ENCODE results near the gene SULT1A2. TPM values are rescaled to one million over a fixed set of nuclear protein-coding genes. Genes with fewer than 3 reads are reported as not detected.
"Not testable (repeated sequence)": the region's sequence is repeated elsewhere in the genome, so short reads cannot be mapped to it uniquely, and the experiment has no call there.

Gene SULT1A2
- total RNA-seq, 1 experiment from 2014 or later = not detected

DNA sequence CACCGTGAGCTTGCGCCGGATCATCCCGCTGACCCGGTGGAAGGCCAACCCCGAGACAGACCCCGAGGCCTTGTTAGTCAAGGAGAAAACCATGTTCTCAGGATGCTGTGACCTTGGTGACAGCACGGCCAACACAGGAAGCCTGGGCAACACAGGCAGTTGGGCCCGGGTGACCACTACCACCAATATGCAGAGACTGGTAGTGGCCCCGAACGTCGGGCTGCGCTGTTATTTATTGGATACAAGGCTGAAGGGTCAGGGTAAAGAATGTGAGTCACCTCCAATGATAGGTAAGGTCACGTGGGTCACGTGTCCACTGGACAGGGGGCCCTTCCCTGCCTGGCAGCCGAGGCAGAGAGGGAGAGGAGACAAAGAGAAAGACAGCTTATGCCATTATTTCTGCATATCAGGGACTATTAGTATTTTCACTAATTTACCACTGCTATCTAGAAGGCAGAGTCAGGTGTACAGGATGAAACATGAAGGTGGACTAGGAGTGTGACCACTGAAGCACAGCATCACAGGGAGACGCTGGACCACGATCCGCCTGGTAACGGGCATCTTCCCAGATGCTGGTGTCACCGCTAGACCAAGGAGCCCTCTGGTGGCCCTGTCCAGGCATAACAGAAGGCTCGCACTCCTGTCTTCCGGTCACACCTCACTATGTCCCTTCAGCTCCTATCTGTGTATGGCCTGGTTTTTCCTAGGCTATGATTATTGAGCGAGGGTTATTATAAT lies 18.8 kb upstream of the SULT1A2 start:
- peak; percentile 30 to 71 for DNase-seq (ENCODE audit: low read depth in 1 of 2, low spot score in 2 of 2)
- not testable (repeated sequence) for H3K27me3 ChIP-seq (replicated peaks); H3K36me3 ChIP-seq; H3K27ac ChIP-seq; H3K4me1 ChIP-seq (replicated peaks); H3K4me3 ChIP-seq; H3K9me3 ChIP-seq (replicated peaks)

DNA sequence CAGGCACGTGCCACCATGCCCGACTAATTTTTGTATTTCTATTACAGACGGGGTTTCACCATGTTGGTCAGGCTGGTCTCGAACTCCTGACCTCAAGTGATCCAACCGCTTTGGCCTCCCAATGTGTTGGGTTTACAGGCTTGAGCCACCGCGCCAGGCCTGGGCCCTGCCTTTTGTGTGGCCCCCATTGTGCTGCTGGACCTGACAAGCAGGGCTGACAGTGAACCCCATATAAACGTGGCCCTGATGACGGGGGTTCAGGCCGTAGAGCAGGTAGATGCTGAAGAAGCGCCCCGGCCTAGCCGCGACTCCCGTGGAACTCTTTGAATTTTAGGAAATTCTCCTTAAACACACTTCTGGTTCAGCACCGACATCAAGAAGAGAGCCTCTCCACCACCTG lies 17.7 kb upstream of the SULT1A2 start:
- H3K9me3 ChIP-seq (replicated peaks); H3K27ac ChIP-seq; H3K27me3 ChIP-seq (replicated peaks); H3K36me3 ChIP-seq; H3K4me1 ChIP-seq (replicated peaks); H3K4me3 ChIP-seq: not testable (repeated sequence)
- peak in 1 of 2 experiments; percentile 22 for DNase-seq (ENCODE audit: low read depth in 1 of 2, low spot score in 2 of 2)

DNA sequence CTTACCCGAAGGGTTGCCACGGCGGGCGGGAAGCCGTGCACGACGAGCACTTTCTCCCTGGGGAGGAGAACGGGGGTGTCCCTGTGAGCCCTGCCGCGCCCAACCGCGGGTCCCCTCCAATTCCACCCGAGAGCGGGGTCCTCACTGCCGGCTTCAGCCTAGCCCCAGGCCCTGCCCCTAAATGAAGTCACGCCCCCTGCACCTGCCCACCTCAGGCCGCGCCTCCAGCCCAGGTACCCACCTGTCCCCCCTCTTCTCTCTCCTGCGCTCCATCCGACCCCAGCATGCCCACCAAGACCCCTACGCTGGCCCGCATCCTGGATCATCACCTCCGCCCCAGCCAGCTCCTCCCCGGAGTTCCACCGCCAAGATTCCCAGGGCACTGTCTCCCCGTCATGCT lies 17.1 kb upstream of the SULT1A2 start:
- H3K4me1 ChIP-seq (replicated peaks); H3K9me3 ChIP-seq (replicated peaks); H3K4me3 ChIP-seq; DNase-seq (ENCODE audit: low read depth in 1 of 2, low spot score in 2 of 2); H3K36me3 ChIP-seq; H3K27me3 ChIP-seq (replicated peaks); H3K27ac ChIP-seq: not testable (repeated sequence)

DNA sequence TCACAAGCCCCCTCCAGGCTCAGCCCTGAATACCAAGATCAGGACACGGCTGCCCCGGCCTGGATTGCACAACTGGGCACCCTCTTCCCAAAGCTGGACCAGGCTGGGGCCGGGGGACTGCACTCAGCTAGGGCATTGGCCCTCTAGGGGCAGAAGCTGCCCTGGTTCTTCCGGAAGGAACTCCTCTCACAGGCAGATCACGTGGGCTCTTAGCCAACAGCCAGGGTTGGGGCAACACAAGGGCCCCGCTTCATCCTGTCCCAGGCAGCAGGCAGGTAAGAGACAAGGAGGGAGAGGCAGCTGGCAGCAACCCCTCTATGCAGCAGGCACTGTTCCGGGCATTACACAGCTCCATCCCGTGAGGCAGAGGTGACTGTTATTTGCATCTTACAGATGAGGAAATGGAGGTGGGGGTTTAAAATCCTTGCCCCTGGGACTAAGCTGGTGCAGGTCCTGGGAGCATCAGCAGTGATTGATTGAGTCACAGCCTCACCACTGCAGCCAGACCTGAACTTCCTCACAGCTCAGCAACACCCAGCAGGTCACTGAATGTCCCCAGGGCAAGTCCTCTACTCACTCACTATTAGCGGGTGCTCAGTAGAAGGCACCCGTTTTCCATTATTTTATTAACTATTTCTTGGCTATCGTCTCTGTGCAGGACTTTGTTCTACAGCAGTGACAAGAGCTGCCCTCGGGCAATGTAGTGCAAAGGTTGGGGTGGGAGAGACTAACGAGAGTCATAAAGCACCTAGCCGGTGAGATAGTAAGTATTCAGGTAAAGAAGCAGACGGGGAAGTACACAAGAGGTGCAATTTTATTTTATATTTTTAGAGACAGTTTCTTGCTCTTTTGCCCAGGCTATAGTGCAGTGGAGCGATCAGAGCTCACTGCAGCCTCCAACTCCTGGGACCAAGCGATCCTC lies 15.8 kb upstream of the SULT1A2 start:
- DNase-seq (ENCODE audit: low read depth in 1 of 2, low spot score in 2 of 2); H3K4me1 ChIP-seq (replicated peaks); H3K27ac ChIP-seq; H3K4me3 ChIP-seq; H3K27me3 ChIP-seq (replicated peaks); H3K9me3 ChIP-seq (replicated peaks); H3K36me3 ChIP-seq: not testable (repeated sequence)

DNA sequence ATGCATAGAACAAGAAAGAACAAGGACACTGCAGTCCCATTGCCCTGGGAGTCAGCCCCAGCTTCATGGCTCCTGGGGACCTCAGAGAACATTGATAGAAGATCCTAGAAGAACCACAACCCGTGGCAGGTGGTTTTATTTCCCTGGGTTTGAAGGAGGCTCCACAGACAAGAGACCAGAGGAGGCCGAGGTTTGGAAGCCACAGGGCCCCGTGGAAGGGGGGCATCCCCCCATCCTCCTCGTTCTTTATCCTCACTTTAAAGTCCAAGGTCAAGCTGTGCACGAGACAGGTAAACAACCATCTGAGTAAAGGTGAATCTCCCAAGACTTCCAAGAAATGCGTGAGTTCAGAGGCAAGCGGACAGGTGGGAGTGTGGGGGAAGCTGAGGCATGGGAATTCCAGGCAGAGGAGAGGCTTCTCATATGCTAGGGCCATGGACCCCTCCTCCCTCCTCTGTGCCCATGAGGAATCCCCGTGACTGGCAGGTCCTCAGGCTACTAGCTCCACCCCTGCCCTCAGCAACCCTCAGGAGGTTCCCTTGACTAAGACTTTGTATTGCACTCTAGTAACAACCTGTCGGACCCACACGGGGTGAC lies 13.8 kb upstream of the SULT1A2 start:
- Histone ChIP-seq H3K36me3 (no peaks in the 10 kb centered on the region), H3K4me1 (replicated peaks) (no peaks in the 10 kb centered on the region), H3K27me3 (replicated peaks) (no peaks in the 10 kb centered on the region), H3K27ac (no peak overlapping the region), H3K4me3 (no peak overlapping the region), H3K9me3 (replicated peaks) (no peaks in the 10 kb centered on the region)
- no peak for DNase-seq (ENCODE audit: low read depth in 1 of 2, low spot score in 2 of 2)

DNA sequence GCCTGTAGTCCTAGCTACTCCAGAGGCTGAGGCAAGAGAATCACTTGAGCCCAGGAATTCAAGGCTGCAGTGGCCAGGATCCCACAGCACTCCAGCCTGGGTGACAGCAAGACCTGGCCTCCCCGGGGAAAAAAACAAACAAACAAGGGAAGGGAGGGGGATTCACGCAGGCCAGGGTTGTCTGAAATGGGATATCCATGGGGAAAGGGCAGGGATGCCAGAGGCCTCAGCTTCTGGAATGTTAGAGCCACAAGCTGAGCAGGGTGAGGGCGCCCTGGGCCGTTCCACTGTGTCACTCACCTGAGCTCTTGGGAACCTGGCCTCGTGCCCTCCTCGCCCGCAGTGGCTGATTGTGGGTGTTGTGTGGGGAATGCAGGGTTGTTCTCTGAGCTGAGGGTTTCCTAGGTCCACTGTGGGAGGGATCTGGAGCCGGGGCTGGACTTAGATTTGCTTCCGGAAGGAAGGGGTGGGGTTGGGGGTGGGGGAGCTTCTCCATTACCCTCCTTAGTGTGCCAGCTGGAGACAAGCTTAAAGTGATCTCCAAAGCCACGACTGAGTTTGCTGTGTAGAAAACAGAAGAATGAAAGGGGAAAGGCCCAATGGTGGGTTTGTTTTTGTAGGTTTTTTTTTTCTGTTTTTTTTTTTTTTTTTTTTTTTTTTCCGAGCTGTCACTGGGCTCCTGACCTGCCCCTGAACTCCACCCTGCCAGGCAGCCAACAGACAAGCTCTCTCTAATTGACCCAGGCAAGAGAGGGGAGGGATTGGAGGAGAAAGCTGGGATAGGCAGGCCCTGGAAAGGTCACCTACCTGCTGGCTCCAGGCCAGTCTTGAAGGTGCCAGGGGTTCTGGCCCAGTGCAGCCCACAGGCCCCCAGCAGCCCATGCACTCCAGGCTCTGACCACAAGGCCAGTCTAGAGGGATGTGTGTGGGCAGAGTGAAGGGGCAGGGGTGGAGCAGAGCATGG lies 13.1 kb upstream of the SULT1A2 start, which contains the start of gene SULT1A1:
Gene SULT1A1, minus strand, starts transcription at position 414 of the 964 bp plus-strand sequence. CDS start 1,189 bp downstream, outside the sequence.
- Histone ChIP-seq H3K4me3 (no peak within 1 kb of the TSS), H3K27ac (no peak within 1 kb of the TSS), H3K27me3 (replicated peaks) (no peaks in the 10 kb centered on the region), H3K4me1 (replicated peaks) (no peaks in the 10 kb centered on the region), H3K9me3 (replicated peaks) (no peaks in the 10 kb centered on the region), H3K36me3 (no peaks in the 10 kb centered on the region)
- no peak for DNase-seq (ENCODE audit: low read depth in 1 of 2, low spot score in 2 of 2)

DNA sequence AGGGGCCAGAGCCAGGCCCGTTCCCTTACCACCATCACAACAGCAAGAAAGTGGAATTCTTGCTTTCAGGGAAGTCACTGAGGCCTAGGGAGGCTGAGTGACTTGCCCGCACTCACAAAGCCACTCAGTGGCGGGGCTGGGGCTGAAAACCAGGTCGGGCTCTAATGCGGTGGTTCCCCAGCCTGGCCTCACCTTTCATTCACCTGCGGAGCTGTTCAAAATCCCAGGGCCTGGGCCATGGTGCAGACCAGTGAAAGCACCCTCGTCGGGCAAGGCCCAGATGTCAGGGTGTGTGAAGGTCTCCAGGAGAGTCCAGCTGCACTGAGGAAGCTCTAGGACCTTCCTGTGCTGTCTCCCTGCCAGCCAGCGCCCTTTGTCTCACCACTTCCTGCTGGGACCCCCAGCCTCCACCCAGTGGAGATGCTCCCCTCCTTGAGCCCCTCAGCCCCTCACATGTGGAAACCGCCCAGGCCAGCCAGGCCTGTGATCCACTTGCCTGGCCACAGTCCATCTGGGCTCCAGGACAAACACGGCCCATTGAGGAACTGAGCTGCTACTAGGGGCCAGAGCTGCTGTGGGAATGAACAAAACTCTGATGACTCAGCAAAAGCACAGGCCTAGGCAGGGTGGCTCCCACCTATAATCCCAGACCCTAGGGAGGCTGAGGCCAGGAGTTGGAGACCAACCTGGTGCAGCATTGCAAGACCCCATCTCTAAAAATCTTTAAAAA lies 12.2 kb upstream of the SULT1A2 start:
- H3K27ac ChIP-seq; H3K36me3 ChIP-seq; H3K4me1 ChIP-seq (replicated peaks); H3K4me3 ChIP-seq; H3K27me3 ChIP-seq (replicated peaks); H3K9me3 ChIP-seq (replicated peaks); DNase-seq (ENCODE audit: low read depth in 1 of 2, low spot score in 2 of 2): not testable (repeated sequence)

DNA sequence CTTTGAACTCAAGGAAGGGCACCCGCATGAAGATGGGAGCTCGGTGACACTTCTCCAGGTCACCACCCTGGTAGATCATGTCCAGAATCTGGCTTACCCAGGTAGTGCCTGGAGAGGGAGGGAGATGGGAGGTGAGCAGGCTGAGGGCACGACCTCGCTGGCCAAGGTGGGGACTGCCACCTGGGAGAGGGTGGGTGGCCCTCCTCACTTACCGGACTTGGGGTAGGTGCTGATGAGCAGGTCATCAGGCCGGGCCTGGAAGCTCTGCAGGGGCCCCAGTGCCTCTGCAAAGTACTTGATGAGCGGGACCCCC lies 11.6 kb upstream of the SULT1A2 start:
- H3K27me3 ChIP-seq (replicated peaks); H3K4me3 ChIP-seq: not testable (repeated sequence)

DNA sequence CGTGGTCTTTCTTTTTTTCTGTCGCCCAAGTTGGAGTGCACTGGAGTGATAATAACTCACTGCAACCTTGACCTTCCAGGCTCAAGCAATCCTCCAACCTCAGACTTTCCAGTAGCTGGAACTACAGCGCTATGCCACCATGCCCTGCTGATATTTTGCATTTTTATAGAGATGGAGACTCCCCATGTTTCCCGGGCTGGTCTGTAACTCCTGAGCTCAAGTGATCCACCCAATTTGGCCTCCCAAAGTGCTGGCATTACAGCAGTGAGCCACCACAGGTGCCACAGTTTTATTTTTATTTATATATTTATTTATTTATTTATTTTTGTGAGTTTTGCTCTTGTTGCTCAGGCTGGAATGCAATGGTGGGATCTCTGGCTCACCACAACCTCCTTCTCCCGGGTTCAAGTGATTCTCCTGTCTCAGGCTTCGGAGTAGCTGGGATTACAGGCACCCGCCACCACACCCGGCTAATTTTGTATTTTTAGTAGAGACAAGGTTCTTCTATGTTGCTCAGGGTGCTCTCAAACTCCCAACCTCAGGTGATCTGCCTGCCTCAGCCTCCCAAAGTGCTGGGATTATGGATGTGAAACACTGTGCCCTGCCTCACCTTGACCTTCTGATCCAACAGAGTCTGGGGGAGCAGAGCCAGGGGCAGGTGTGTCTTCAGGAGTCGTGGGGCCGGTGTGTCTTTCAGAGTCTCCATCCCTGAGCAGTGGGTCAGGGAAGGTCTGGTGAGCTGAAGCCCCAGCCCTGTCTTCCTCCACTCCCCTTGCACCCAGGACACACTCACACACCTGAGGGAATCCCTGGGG lies 11.0 kb upstream of the SULT1A2 start:
- H3K36me3 ChIP-seq; DNase-seq (ENCODE audit: low read depth in 1 of 2, low spot score in 2 of 2); H3K27ac ChIP-seq; H3K4me3 ChIP-seq; H3K27me3 ChIP-seq (replicated peaks); H3K4me1 ChIP-seq (replicated peaks); H3K9me3 ChIP-seq (replicated peaks): not testable (repeated sequence)

More for the DNA sequence above, 11.6 kb upstream of the SULT1A2 start:
- H3K36me3 ChIP-seq; DNase-seq (ENCODE audit: low read depth in 1 of 2, low spot score in 2 of 2); H3K27ac ChIP-seq; H3K9me3 ChIP-seq (replicated peaks); H3K4me1 ChIP-seq (replicated peaks): not testable (repeated sequence)

DNA sequence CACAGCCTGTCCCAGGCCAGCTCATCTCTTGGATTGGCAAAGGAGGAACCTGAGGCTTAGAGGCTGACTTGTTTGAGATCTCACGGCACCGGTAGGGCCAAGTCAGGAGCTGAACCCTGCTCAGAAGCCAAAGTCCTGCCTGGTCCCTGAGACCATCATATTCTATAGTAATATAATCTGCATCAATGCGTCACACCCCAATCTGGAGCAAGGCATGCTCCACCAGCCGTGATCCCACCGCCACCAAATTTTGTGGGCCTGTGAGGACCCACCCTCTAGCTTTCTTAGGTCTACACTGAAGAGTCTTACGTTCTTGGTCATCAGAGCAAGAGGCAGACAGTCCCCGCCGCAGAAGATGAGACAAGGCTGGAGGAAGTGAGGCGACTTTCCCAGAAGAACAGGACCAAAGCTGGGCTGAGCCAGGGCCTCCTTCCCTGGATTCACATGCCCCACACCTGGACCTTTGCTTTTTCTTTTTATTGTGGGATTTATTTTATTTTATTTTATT lies 10.3 kb upstream of the SULT1A2 start:
- Histone ChIP-seq H3K4me1 (replicated peaks) (no peaks in the 10 kb centered on the region), H3K27ac (no peak overlapping the region), H3K9me3 (replicated peaks) (no peaks in the 10 kb centered on the region), H3K27me3 (replicated peaks) (no peaks in the 10 kb centered on the region), H3K4me3 (no peak overlapping the region), H3K36me3 (no peaks in the 10 kb centered on the region)
- DNase-seq (ENCODE audit: low read depth in 1 of 2, low spot score in 2 of 2) = no peak

DNA sequence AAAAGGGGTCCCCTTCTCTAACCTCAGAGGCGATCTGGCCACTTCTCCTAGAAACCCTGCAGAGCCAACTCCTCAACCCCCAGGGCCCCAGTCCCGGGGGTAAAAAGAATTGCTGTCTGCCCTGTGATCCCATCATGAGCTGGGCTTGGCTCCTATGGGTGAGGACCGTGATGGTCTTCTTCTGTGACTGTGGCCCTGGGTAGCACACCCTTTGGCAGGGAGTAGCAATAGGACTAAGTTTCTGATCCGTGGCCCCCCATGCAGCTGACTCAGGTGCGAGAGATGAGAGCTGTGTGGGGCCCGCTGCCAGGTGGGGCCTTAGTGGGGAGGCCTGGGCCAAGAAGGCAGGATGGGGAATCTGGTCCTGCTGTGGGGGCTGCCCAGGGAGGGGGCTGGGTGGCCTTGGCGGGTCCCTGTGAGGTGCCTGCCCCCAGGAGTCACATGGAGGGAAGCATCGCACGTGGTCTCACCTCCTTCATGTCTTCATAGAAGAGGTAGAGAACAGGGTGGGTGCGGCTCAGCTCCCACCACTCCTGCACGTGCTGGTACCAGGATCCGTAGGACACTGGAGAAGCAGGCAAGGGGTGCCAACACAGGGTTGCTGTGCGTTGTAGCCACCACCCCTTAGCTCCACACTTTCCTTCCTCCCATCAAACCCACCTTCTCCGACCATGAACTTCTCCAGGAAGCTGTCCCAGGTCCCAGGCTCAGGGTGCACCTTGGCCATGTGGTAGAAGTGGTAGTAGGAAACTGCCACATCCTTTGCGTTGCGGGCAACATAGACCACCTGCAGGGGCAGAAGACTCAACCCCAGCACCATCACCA lies 9.7 kb upstream of the SULT1A2 start:
- H3K27ac ChIP-seq = no peak overlapping the region
- no peaks in the 10 kb centered on the region for H3K4me1 ChIP-seq (replicated peaks)
- no peaks in the 10 kb centered on the region for H3K9me3 ChIP-seq (replicated peaks)
- no peak overlapping the region for H3K4me3 ChIP-seq
- no peak for DNase-seq (ENCODE audit: low read depth in 1 of 2, low spot score in 2 of 2)
- H3K36me3 ChIP-seq = no peaks in the 10 kb centered on the region
- H3K27me3 ChIP-seq (replicated peaks) = no peaks in the 10 kb centered on the region
